Measurements from ENCODE around the gene BSN.

The BSN gene, protein sequence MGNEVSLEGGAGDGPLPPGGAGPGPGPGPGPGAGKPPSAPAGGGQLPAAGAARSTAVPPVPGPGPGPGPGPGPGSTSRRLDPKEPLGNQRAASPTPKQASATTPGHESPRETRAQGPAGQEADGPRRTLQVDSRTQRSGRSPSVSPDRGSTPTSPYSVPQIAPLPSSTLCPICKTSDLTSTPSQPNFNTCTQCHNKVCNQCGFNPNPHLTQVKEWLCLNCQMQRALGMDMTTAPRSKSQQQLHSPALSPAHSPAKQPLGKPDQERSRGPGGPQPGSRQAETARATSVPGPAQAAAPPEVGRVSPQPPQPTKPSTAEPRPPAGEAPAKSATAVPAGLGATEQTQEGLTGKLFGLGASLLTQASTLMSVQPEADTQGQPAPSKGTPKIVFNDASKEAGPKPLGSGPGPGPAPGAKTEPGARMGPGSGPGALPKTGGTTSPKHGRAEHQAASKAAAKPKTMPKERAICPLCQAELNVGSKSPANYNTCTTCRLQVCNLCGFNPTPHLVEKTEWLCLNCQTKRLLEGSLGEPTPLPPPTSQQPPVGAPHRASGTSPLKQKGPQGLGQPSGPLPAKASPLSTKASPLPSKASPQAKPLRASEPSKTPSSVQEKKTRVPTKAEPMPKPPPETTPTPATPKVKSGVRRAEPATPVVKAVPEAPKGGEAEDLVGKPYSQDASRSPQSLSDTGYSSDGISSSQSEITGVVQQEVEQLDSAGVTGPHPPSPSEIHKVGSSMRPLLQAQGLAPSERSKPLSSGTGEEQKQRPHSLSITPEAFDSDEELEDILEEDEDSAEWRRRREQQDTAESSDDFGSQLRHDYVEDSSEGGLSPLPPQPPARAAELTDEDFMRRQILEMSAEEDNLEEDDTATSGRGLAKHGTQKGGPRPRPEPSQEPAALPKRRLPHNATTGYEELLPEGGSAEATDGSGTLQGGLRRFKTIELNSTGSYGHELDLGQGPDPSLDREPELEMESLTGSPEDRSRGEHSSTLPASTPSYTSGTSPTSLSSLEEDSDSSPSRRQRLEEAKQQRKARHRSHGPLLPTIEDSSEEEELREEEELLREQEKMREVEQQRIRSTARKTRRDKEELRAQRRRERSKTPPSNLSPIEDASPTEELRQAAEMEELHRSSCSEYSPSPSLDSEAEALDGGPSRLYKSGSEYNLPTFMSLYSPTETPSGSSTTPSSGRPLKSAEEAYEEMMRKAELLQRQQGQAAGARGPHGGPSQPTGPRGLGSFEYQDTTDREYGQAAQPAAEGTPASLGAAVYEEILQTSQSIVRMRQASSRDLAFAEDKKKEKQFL (N-terminal part only)

DNA sequence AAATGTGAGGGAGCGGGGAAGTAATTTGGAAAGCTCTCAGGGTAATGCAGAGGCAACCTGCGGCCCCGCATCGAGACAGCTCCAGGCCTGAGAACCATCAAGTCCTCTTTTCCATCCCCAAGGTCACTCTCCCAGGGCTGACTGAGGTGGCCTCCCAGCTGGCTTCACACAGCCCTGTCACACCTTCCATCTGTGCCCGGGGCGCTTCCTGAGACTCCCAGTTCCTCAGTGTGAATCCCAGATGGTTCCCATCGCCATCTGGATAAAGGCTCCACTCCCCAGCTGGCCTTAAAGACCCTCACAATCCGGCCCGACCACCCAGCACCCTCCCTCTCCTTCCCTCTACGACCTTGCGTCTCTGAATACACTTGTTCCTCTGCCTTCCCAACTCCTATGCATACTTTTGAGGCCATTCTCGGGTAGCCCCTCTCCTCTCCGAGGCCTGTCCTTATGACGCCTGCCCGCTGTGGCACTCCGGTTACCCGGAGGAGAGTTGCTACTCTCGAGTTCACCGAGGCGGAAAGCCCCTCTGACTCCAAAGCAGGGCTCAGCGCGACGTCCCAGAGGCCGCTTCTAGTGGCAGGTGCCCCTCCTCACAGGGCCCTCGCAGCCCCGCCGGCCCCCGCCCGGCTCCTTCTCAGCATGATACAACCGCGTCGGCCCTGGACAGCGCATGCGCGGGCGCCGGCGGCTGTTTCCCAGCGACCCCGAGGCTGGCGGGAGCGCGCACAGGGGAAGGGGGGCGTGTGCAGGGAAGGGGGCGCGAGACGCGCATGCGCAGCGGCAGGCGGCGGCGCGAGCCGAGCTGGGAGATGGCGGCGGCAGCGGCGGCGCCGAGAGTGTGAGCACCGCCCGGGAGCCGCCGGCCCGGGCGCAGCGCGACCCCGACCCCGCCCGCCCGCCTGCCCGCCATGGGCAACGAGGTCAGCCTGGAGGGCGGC lies at the start of gene BSN:
Gene BSN (plus strand): TSS at position 786 of the 941 bp plus-strand sequence. CDS start 126 bp downstream, at position 912.
- peak; percentile 77 to 85 (median 78) for DNase-seq (ENCODE audit: low read depth in 3 of 3)

DNA sequence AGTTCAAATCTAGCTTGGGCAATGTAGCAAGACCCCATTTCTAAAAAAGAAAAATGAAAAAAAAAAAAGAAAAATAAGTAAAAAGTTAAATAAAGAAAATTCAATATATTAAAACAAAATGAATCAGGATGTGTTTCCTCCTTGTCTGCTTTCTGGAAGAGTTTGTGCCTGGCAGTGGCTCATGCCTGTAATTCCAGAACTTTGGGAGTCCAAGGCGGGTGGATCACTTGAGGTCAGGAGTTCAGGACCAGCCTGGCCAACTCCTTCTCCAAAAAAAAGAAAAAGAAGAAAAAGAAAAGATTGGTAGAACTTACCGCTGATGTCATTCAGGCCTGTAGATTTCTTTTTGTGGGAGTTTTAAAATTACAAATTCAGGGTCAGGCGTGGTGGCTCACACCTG lies 47.4 kb upstream of the BSN start:
- no peak for DNase-seq (ENCODE audit: low read depth in 3 of 3)

DNA sequence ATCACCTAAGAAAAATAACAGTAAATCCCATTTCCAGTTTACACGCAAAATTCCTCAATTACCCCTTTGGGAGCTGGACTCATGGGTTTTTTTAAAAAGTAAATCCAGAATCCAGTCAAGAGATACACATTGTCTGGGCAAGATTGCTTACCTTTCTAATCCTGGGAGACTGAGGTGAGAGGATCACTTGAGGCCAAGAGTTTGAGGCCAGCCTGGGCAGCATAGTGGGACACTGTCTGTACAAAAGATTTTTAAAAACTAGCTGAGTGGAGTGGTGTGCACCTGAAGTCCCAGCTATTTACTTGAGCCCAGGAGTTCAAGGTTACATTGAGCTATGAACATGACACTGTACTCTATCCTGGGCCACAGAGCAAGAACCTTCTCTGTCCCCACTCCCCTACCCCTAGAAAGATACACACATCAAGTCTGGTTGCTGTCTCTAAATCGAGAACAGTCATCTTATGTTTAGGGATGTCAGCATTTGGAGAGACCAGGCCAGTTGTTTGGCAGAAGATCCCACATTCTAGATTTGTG lies 45.2 kb upstream of the BSN start:
- no peak for DNase-seq (ENCODE audit: low read depth in 3 of 3)

DNA sequence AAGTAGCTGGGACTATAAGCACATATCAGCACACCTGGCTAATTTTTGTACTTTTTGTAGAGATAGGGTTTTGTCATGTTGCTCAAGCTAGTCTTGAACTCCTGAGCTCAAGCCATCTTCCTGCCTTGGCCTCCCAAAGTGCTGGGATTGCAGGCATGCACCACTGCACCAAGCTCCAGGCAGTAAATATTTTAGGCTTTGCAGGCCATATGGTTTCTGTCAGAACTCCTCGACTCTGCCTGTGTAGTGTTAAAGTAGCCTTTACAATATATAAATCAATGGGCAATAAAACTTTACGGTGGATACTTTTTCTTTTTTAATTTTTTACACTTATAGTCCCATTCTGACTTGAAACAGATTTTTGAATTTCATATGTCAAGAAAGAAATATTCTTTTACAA lies 42.6 kb upstream of the BSN start:
- no peak for DNase-seq (ENCODE audit: low read depth in 3 of 3)

DNA sequence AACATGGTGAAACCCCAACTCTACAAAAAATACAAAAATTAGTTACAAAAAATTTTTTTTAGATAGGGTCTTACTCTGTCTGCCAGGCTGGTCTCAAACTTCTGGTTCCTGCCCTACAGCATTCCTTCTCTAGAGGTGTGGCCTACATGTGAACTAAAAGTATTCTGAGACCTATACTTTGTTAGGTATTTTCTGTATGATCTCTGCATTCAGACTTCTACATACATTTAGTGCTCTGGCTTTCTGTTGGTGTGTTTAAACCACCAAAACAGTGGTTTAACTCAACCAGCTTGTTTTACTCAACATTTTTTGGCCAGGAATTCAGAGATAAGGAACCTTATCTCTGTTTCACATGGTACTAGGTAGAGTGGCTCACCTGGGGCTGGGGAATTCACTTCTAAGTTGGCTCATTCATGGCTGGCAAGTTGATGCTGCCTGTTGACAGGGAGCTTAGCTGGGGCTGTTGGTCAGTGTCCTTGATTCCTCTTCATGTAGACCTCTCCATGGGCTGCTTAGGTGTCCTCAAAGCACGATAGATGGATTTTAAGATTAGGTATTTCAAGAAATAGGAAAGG lies 41.4 kb upstream of the BSN start:
- DNase-seq (ENCODE audit: low read depth in 3 of 3), result no peak

DNA sequence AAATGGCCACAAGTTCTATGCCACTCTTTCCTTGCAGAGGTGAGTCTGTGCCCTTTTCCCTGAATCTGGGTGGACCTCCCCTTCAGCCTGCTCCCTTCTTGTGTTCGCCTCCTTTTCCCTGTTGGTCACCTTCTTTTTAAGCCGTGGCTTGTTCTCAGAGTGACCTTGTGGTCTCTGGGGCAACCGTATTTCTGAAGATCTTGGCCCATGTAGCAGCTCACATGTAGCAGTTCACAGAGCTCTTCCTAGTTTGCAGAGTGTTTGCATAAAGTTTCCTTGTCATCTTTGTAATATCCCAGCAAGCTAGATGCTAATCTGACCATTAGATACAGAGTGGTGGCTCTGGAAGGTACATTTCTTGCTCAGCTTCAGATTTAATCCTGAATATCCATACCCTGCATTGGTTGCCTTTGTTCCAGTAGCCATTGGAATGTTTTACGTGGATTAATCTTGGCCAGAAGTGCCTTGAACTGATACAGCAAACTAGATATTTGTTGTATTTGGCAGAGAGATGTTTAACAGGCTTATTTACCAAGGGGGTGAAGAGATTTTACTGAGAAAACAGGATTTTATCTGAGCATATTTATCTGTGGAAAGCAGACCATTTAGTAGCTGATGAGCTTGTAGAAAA lies 40.7 kb upstream of the BSN start:
- DNase-seq (ENCODE audit: low read depth in 3 of 3), result no peak

DNA sequence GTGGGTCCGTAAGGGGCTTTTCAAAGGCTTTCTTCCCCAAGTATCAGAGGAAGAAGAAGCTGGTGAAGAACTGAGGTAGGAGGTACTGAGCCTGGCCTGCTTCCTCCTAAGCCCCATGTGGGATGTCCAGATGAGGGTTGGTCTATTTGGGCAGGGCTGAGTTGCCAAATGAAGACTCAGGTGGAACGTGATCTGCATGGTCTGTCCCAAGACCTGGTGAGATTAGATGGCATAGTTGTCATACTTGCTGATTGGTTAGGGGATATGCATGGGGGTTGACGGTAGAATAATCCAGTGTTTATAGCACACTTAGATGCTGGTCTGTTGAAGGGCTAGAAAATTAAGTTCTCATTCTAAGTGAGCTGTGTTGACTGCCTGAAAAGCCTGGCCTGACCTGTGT lies 36.3 kb upstream of the BSN start:
- no peak for DNase-seq (ENCODE audit: low read depth in 3 of 3)

DNA sequence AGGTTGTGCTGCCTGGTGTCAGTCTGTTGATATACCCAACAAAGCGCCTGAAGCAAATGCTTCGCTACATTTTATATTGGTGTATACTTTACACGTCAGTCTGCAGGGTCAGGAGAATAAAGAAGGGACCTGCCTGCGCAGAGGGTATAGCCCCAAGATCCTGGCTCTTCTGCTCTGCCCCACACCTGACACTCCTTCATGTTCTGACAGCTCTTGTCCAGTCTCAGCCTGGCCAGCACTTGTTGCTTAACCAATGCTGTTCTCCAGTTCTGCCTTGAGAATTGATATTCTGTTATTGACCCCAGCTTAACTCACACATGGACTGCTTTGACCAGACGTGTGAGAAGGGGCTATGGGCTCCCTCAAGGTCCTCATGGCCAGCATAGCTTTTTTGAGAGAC lies 35.8 kb upstream of the BSN start:
- no peak for DNase-seq (ENCODE audit: low read depth in 3 of 3)

DNA sequence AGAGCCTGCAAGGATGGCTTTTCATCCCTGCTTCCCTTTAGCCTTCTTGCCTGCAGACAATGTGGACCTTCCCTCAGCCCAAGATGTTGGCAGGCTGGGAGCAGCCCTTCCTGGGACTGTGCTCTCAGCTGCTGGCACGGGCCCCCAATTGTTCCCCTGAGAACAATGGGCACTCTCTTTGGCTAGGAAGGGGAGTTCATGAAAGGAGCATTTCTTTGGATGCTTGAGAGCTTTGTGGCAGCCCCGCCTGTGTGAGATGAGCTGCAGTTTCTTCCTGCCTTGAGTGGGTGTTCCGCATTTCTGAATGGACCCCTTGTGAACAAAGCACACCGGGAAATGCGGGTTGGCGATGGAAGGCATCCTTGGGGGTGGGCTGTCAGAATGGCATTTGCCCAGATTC lies 35.0 kb upstream of the BSN start:
- no peak for DNase-seq (ENCODE audit: low read depth in 3 of 3)

DNA sequence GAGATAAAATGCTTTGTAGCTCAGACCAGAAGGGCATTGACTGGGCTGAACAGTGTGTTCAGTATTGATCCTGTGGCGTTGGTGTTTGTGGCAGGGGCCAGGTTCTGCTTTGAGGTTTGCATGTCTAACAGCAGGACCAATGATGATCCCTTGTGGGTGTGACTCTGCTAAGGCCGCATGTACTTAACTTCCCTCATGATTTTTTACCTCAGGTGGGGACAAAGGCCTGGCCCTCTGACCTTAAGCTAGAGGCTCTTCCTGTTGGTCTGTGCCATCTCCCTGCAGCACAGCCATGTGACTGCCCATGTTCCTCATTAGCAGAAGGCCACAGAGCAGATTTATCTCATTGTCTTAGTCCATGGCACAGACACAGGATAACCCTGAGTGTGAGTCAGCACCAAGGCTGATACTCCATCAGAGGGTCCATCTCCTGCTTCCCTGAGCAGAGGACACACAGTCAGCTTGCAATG lies 34.3 kb upstream of the BSN start:
- no peak for DNase-seq (ENCODE audit: low read depth in 3 of 3)

DNA sequence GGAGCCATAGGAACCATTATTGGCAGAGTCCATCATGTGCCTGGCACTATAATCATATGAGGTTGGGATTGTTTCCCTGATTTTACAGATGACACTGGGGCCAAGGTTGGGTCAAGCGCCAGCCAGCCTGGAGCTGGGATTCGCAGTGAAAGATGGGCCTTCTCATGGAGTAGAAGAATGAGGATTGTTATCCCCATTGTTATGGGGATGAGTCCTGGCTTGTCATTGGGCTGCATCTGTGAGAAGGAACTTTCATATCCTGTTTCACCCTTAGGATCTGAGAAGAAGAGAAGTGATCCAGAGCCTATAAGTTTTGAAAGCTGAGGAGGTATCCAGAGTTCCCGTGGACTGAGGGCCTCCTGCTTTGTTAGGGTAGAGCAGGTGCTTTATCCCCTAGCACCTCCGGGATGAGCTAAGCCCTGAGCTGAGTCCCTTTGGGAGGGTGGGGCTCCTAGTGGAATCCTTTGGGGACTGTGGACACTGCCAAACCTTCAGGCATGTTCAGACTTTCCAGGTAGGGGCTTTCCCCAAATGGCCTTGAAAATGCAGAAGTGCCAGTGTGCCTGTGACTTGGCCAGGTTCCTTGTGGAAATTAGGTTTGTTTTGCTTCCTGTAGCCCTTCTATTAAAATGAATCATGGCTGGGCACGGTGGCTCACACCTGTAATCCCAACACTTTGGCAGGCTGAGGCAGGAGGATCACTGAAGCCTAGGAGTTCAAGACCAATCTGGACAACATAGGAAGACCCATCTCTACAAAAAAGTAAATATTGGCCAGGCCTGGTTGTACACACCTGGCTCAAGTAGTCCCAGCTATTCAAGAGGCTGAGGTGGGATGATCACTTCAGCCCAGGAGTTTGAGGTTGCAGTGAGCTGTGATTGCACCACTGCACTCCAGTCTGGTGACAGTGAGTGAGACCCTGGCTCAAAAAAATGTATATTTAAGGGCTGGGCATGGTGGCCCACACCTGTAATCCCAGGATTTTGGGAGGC lies 30.2 kb upstream of the BSN start:
- DNase-seq (ENCODE audit: low read depth in 3 of 3), result no peak

DNA sequence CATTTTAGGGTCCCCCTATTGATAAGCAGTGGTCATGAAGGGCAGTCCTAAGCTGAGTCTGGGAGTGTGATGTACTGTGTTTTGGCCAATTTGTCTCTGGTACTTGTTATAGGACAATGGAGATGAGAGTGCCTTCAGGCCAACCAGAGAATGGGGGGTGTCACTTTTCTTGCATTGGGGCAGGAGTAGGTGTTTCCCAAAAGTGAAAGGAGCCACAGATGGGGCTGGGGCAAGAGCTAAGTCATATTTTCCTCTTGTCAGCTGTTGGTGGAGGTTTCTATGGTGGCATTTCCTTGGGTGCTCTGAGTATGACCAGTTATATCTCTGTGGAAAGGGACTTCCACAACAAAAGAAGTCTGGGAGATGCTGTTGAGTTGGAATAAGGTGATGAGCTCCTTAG lies 24.7 kb upstream of the BSN start:
- DNase-seq (ENCODE audit: low read depth in 3 of 3), result no peak

DNA sequence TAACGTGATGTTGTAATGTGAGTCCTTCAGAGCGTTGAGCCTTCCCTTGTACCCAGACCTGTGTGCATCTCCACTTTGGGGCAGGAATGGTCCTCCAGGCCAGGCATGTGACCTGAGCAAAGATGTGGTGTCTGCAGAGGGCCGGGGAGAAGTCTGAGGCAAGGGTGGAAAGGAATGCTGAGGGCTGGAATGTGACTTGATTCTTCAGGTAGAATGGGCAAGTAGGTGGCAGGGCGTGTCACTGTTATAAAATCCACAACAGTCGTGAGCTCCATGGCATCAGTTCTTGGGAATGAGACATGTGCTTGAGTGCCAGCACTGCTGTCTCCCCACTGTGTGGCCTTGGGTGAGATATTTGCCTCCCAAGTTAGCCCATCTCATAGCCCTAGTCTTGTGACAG lies 24.0 kb upstream of the BSN start:
- no peak for DNase-seq (ENCODE audit: low read depth in 3 of 3)

DNA sequence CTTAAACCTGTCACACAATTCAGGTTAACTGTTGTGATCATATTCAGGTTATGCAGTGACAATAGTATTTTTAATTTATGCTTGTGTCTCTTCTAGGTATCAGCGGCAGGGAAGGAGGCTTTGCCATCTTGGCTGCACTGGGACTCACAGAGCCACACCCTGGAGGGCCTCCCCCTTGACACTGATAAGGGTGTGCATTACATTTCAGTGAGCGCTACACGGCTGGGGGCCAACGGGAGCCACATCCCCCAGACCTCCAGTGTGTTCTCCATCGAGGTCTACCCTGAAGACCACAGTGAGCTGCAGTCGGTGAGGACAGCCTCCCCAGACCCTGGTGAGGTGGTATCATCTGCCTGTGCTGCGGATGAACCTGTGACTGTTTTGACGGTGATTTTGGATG lies 23.6 kb upstream of the BSN start:
- no peak for DNase-seq (ENCODE audit: low read depth in 3 of 3)

DNA sequence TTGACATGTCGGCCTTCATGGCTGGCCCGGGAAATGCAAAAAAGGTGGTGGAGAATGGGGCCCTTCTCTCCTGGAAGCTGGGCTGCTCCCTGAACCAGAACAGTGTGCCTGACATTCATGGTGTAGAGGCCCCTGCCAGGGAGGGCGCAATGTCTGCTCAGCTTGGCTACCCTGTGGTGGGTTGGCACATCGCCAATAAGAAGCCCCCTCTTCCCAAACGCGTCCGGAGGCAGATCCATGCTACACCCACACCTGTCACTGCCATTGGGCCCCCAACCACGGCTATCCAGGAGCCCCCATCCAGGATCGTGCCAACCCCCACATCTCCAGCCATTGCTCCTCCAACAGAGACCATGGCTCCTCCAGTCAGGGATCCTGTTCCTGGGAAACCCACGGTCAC lies 23.1 kb upstream of the BSN start:
- no peak for DNase-seq (ENCODE audit: low read depth in 3 of 3)

DNA sequence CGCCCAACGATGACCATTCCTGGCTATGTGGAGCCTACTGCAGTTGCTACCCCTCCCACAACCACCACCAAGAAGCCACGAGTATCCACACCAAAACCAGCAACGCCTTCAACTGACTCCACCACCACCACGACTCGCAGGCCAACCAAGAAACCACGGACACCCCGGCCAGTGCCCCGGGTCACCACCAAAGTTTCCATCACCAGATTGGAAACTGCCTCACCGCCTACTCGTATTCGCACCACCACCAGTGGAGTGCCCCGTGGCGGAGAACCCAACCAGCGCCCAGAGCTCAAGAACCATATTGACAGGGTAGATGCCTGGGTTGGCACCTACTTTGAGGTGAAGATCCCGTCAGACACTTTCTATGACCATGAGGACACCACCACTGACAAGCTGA lies 22.6 kb upstream of the BSN start:
- DNase-seq (ENCODE audit: low read depth in 3 of 3), result no peak

DNA sequence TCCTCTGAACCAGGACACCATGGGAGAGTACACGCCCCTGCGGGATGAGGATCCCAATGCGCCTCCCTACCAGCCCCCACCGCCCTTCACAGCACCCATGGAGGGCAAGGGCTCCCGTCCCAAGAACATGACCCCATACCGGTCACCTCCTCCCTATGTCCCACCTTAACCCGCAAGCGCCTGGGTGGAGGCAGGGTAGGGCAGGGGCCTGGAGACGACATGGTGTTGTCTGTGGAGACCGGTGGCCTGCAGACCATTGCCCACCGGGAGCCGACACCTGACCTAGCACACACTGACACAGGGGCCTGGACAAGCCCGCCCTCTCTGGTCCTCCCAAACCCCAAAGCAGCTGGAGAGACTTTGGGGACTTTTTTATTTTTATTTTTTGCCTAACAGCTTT lies 21.2 kb upstream of the BSN start:
- no peak for DNase-seq (ENCODE audit: low read depth in 3 of 3)

DNA sequence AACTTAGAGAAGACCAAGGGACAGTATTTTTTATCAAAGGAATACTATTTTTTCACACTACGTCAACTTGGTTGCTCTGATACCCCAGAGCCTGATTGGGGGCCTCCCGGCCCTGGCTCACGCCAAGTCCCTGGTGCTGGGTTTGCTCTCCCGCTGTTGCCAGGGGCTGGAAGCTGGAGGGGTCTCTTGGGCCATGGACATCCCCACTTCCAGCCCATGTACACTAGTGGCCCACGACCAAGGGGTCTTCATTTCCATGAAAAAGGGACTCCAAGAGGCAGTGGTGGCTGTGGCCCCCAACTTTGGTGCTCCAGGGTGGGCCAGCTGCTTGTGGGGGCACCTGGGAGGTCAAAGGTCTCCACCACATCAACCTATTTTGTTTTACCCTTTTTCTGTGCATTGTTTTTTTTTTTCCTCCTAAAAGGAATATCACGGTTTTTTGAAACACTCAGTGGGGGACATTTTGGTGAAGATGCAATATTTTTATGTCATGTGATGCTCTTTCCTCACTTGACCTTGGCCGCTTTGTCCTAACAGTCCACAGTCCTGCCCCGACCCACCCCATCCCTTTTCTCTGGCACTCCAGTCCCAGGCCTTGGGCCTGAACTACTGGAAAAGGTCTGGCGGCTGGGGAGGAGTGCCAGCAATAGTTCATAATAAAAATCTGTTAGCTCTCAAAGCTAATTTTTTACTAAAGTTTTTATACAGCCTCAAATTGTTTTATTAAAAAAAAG lies 20.3 kb upstream of the BSN start:
- no peak for DNase-seq (ENCODE audit: low read depth in 3 of 3)

All from stimulated activated CD4-positive, alpha-beta T cell treated with anti-CD3 and anti-CD28 coated beads, TNF-alpha, amount 100 ng/mL, for 4 hours (primary cell).